DMS153 treated with DMSO at 0.1 percent for 48 hours (cell line): ENCODE measurements around the gene IYD.
"Not testable (repeated sequence)": the region's sequence is repeated elsewhere in the genome, so short reads cannot be mapped to it uniquely, and the experiment has no call there.

Source experiments
- DNase-seq: peaks from one replicate; lab custom pipeline; 2025; ENCODE audit not compliant: unreplicated experiment; lab: John Stamatoyannopoulos, UW

Gene IYD

GRCh38 chr6:150352321-150353296 is 16.2 kb upstream of the IYD start:
- DNase-seq, result no peak

- no peak for DNase-seq
These were observed 15.4 kb upstream of the IYD start for GRCh38 chr6:150353445-150353844.

- DNase-seq, result no peak
These were observed 13.8 kb upstream of the IYD start for GRCh38 chr6:150354754-150355571.

- no peak for DNase-seq
These were observed 12.9 kb upstream of the IYD start for GRCh38 chr6:150355932-150356331.

- DNase-seq, result no peak
These were observed 6.9 kb upstream of the IYD start for GRCh38 chr6:150361876-150362275.

GRCh38 chr6:150363733-150364132 is 5.1 kb upstream of the IYD start:
- no peak for DNase-seq

GRCh38 chr6:150366118-150366778 is 2.6 kb upstream of the IYD start:
- no peak for DNase-seq

- DNase-seq, result no peak
These were observed 596 bp downstream of the IYD start for GRCh38 chr6:150369408-150369807.

GRCh38 chr6:150370112-150370511 is 1.3 kb downstream of the IYD start:
- DNase-seq, result no peak

- no peak for DNase-seq
These were observed 2.5 kb downstream of the IYD start for GRCh38 chr6:150371356-150371755.

- no peak for DNase-seq
These were observed 3.2 kb downstream of the IYD start for GRCh38 chr6:150372051-150372450.

- DNase-seq, result no peak
These were observed 4.5 kb downstream of the IYD start for GRCh38 chr6:150373260-150373701.

GRCh38 chr6:150374346-150374745 is 5.5 kb downstream of the IYD start:
- not testable (repeated sequence) for DNase-seq

- DNase-seq, result no peak
These were observed 8.5 kb downstream of the IYD start for GRCh38 chr6:150377211-150377781.

- DNase-seq, result no peak
These were observed 11.4 kb downstream of the IYD start for GRCh38 chr6:150380256-150380655.

GRCh38 chr6:150382171-150382570 is 13.4 kb downstream of the IYD start:
- DNase-seq, result no peak

GRCh38 chr6:150391414-150391813 is 22.6 kb downstream of the IYD start:
- no peak for DNase-seq

- DNase-seq, result no peak
These were observed 23.1 kb downstream of the IYD start for GRCh38 chr6:150391890-150392289.

- DNase-seq, result no peak
These were observed 23.8 kb downstream of the IYD start for GRCh38 chr6:150392452-150393220.
